Measurements from ENCODE around the gene EDNRA.

Gene EDNRA

DNA sequence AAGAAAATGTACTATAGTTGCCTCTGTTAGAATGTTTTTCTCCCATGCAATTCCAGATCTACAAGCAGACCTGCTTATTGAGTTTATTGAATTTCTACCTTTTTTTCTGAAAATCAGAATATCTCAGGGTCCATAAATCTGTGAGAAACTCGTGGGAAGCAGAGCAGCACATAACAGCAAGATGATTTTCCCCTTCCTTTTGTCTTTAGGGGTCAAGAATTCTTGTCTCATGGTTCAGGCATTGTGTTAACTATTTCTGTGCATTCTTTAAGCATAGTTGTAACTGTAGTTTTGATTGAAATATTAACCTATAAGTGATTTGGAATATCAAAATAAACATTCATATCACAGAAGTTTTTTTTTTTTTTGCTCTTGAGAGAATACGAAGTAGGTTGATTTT is 11.4 kb downstream of the EDNRA start:
- ChIA-PET POLR2A (no interaction called here), CTCF (interaction anchor here (0.8 to 1.5 kb wide), 6 partner anchors 8 to 98 kb away, joined by 3 to 5 read pairs (median 4); no protein-coding TSS in a partner anchor)
- DNase-seq (ENCODE audit: extremely low spot score): no peak
- TF ChIP-seq, protein P1, sequence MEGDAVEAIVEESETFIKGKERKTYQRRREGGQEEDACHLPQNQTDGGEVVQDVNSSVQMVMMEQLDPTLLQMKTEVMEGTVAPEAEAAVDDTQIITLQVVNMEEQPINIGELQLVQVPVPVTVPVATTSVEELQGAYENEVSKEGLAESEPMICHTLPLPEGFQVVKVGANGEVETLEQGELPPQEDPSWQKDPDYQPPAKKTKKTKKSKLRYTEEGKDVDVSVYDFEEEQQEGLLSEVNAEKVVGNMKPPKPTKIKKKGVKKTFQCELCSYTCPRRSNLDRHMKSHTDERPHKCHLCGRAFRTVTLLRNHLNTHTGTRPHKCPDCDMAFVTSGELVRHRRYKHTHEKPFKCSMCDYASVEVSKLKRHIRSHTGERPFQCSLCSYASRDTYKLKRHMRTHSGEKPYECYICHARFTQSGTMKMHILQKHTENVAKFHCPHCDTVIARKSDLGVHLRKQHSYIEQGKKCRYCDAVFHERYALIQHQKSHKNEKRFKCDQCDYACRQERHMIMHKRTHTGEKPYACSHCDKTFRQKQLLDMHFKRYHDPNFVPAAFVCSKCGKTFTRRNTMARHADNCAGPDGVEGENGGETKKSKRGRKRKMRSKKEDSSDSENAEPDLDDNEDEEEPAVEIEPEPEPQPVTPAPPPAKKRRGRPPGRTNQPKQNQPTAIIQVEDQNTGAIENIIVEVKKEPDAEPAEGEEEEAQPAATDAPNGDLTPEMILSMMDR (IDR thresholded peaks at IDR 0.05; ENCODE audit: control extremely low read depth, extremely low read depth, low read depth, missing control alignments): no peak

DNA sequence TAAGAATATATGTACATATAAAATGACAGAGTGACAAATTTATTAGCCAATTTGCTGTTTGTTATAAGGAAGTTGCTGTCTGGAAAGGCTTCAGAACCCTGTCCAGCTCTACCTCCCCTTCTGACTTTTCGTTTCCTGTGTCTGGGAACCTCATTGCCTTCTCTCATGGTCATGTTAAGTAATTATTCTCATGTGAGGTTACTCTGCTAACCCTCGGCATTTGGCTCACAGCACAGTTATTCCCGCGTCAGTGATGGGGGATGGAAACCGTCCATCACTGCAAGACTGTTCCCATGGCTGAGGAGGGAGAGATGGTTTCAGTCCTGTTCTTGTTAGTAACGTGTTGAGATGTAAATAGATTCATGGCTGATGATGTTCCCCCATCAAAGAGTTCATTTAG is 11.9 kb downstream of the EDNRA start:
- TF ChIP-seq, protein P1 (IDR thresholded peaks at IDR 0.05; ENCODE audit: control extremely low read depth, extremely low read depth, low read depth, missing control alignments): no peak
- no peak for DNase-seq (ENCODE audit: extremely low spot score)
- CTCF ChIA-PET: interaction anchor here (1.3 to 1.5 kb wide), 3 partner anchors 8 to 97 kb away, joined by 3 to 4 read pairs (median 4); no protein-coding TSS in a partner anchor
- POLR2A ChIA-PET: no interaction called here

DNA sequence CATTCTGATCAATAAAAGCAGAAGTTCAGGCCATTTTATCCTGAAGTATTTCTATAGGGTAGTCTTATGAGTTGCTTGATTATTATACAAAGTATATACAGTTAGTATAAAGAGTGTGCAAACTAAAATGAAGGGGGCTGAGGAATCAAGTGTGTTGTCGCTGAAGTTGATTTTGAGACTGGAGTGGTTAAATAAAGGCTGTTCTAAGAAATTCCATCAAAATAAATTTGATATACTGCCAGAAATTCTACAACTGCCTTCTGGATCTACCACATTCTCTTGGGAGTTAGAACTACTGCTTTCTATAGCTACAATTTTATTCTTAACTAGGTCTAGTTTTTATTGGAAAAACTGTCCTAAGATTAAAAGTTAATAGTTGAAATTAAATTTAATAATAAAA is 12.4 kb downstream of the EDNRA start:
- ChIA-PET POLR2A (no interaction called here), CTCF (interaction anchor here (1.4 to 1.5 kb wide), 2 partner anchors 12 to 97 kb away, joined by 4 read pairs; no protein-coding TSS in a partner anchor)
- TF ChIP-seq, protein P1 (IDR thresholded peaks at IDR 0.05; ENCODE audit: control extremely low read depth, extremely low read depth, low read depth, missing control alignments): no peak
- no peak for DNase-seq (ENCODE audit: extremely low spot score)

DNA sequence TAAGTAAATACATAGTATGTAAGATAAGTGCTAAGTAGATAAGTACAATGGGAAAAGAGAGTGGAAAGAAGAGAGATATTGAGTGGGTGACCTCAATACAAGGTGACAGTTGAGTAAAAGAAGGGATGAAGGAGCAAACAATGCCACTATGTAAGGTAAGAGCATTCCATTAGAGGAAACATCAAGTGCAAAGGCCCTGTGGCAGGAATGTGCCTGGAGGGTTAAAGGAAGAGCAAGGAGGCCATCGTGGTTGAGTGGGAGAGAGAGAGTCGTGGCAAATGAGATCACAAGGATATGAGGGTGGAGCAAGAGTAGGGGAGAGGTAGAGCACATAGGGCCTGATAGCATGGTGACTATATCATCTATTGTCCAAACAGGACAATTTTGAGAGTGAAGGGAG is 13.4 kb downstream of the EDNRA start:
- ChIA-PET POLR2A (no interaction called here), CTCF (interaction anchor here (1.2 kb wide), 1 partner anchor 11 kb away, joined by 3 read pairs; no protein-coding TSS in a partner anchor)
- TF ChIP-seq, protein P1 (IDR thresholded peaks at IDR 0.05; ENCODE audit: control extremely low read depth, extremely low read depth, low read depth, missing control alignments): no peak
- DNase-seq (ENCODE audit: extremely low spot score): no peak

DNA sequence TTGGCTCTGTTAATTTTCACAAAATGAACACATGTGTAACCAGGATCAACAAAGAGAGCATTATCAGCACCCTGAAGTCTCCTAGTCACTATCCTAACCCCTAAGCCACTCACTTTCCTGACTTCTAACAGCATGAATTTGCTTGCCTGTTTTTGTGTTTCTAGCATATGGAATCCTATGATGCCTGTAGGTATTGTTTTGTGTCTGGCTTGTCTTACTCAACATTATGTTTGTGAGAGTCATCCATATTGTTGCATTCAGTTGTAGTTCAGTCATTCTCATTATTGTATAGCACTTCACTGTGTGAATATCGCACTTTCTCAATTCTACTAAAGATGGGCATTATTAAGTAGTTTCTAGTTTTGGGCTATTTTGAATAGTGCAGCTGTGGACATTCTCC is 15.6 kb downstream of the EDNRA start:
- POLR2A ChIA-PET: no interaction called here
- CTCF ChIA-PET: no interaction called here
- TF ChIP-seq, protein P1 (IDR thresholded peaks at IDR 0.05; ENCODE audit: control extremely low read depth, extremely low read depth, low read depth, missing control alignments): no peak
- no peak for DNase-seq (ENCODE audit: extremely low spot score)

DNA sequence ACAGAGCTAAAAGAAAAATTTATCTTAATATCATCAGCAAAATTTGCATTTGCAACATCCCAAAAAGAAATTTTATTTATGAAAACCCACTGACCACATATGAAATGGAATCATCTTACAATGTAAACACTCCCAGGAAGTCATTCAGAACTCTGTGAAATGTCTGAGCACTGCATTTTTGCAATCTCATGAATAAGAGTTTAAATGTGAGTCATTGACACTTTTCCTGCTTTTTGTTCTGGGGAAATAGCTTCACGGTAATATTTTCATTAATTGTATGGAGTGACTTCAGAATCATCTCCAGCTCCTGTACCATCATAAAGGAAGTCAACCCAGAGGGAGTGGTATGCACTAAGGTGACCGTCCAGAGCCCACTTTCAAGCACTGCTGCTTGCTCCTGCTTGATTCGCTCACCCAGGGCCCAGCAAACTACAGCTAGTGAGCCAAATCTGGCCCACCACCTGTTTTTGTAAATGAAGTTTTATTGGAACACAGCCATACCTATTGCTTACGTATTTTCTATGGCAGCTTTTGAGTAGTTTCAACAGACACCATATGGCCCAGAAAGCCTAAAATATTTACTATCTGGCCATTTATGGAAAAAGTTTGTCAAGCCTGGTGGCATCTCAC is 17.2 kb downstream of the EDNRA start:
- DNase-seq (ENCODE audit: extremely low spot score): no peak
- ChIA-PET CTCF (interaction anchor here (0.9 kb wide), 1 partner anchor 9 kb away, joined by 3 read pairs; no protein-coding TSS in a partner anchor), POLR2A (no interaction called here)
- TF ChIP-seq, protein P1 (IDR thresholded peaks at IDR 0.05; ENCODE audit: control extremely low read depth, extremely low read depth, low read depth, missing control alignments): no peak

All from GM10248 (cell line).